Myocyte (in vitro differentiated cells): ENCODE results near the gene CRB3. TPM values are rescaled to one million over a fixed set of nuclear protein-coding genes. Genes with fewer than 3 reads are reported as not detected.
"Not testable (repeated sequence)": the region's sequence is repeated elsewhere in the genome, so short reads cannot be mapped to it uniquely, and the experiment has no call there.

Source experiments
- DNase-seq: peaks from one replicate; pipeline ENCODE4 v3.0.0-alpha.2; 2012; ENCODE audit warnings: low read depth
- polyA plus RNA-seq: library from polyadenylated mRNA; unstranded; fragments of >200 nt; gene quantifications from one replicate; pipeline ENCODE4 v1.2.1, GENCODE V29; 2012; ENCODE audit warnings: missing spikeins
- total RNA-seq: library from RNA; depleted of rRNA; stranded (reverse); fragments of >200 nt; gene quantifications from 2 replicates; pipeline ENCODE4 v1.2.3, GENCODE V29; 2014

CRB3 gene, protein sequence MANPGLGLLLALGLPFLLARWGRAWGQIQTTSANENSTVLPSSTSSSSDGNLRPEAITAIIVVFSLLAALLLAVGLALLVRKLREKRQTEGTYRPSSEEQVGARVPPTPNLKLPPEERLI
- not detected in 2 replicates for total RNA-seq
- polyA plus RNA-seq: 0.11 TPM

DNA sequence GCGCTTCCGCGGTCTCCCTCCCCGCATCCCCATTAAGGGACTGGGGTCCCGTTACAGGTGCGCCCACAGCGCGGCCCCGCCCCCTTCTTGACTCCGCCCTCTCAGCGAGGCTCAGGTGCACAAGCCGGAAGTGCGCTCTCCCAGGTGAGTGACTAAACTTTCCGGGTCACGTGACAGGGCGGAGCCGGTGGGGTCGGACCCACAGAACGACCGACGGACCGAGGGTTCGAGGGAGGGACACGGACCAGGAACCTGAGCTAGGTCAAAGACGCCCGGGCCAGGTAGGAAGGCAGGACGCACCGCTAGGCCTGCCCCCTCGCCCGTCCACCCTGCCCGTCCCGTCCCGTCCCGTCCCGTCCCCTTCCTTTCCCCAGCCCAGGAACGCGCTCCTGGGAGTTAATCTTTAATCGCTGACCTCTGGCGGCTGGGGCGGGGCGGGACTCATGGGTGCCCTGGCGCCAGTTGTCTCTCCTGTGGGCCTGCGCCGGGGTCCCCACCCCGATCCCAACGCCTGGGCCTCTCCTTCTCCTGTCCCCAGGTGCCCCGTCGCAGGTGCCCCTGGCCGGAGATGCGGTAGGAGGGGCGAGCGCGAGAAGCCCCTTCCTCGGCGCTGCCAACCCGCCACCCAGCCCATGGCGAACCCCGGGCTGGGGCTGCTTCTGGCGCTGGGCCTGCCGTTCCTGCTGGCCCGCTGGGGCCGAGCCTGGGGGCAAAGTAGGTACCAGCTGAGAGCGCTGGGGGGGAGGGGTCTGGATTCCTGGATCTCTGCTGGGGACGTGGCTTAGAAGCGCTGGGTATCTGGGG is at the start of gene CRB3:
Gene CRB3 (plus strand): TSS at position 202 of the 804 bp plus-strand sequence. CDS start 431 bp downstream, at position 633.
- DNase-seq: no peak

DNA sequence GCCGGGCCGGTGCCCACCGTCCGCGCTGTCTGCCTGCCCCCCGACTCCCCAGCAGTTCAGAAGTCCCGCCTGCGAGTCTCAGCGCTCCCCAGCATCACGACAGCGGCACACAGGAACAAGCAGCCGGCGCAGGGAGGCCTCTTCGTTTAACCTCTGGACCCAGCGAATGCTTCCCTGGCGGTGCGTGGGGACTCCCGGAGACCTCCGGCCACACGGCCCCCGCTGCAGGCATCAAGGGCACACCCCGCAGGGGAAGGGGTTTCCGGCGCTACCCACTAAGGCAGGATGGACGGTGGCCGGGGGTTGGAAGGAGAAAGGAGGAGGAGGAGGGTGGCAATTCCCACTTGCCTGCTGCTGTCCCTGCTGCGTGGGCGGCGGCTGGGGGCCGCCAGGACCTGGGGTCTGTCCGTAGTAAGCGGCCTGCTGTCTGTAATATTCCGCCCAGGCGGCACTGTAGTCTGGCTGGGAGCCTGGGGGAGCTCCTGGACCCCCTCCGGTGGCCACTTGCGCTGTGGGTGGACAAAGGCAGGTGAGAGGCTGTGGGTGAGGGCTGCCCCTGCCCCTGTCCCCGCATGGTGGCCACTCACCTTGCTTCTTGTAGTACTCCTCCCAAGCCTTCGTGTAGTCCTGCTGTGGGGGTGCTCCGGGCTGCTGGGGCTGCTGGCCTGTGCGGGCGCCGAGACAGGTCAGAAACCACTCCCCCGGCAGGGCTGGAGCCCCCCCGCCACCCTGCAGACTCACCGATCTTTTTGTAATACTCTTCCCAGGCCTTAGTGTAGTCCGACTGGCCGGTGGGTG is 49.1 kb upstream of the CRB3 start:
- no peak for DNase-seq

DNA sequence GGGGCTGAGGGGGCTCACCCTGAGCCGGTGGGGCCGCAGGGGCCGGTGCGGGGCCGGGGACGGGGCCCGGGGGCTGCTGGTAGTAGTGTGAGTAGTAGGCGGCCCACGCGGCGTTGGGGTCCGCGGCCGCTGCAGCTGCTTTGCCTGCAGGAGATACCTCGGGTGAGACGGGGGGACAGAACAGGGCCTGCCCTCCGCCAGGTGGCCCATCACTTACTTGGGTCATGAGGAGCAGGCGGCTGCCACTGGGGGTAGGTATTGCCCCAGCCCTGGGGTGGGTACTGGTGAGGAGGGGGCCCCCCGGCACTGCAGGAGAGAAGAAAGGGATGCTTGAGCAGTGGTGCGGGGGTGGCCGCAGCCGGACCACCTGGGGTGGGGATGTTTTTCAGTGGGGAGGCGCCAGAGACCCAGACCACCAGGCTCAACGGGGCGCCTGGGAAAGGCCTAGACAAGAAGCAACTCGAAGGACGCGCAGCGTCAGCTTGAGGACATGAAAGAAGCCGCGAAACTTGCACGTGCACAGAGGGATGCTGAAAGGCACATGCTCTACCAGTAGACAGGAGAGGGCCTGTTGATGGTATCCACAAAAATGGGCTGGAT is 48.4 kb upstream of the CRB3 start:
- no peak for DNase-seq

DNA sequence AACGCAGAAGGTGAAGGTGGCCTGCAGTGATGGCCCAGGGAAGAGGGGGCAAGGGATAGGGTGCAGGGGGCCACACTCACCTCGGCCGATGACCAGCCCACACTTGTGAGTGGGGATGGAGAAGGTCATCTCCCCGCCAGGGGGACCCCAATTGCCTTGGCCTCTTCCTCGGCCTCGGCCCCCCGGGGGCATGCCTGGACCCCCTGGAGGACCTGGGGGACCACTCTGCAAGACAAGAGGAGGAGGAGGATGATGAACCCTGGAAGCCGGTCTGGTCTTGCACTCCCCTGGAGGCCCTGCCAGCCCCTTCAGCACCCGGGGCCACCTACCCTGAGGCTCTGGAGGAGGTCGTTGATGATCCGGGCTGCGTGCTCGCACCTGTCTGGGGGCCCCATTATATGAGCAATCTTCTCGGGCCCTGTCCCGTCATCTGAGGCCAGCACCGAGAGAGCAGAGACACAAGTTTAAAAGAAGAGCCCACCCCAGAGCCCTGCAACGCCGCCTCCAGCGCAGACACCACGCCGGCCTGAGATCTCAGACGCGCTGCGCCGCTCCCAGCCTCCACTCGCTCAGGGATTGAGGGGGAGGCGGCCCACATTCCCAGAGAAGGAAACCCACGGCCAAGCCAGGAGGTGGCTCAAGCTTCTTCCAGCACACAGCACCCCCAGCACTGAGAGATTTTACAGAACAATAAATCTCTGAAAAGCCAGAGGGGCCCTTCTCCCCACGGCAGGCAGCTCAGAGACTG is 47.2 kb upstream of the CRB3 start:
- no peak for DNase-seq

DNA sequence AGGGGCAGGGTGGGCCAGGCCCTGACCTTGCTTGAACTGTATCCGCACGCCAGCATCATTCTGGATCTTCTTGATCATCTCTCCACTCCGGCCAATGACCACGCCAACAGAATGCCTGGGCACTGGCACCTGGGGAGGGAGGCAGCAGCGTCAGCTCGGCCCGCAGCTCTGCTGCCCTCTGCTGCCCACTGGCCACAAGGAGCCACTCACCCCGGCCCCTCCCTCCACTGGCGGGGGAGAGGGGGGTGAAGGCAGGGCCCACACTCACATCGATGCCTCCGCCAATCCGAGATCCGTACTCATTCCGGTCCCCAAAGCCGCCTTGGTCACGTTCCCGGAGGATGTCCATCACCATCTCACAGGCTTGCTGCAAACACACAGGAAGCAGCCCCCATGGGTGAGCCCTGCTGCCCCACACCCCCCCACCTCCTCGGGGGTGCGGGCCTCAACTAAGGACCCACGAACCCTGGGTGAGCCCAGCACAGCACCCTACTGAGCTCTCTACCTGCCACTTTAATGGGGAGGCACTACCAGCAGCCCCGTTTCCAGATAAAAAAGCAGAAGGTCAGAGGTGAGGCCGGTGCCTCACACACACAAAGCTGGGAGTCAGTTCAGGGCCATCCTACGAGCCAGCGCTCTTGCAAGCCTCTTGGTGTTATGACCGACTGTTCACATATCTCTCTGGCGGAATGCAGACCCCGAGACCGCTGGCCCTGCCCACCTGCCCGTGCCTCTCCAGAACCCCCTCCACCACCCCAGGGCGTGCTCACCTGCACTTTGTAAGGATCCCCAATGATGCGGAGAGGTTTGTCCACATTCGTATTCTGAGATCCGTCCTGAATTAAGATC is 46.1 kb upstream of the CRB3 start:
- peak; percentile 18 for DNase-seq

DNA sequence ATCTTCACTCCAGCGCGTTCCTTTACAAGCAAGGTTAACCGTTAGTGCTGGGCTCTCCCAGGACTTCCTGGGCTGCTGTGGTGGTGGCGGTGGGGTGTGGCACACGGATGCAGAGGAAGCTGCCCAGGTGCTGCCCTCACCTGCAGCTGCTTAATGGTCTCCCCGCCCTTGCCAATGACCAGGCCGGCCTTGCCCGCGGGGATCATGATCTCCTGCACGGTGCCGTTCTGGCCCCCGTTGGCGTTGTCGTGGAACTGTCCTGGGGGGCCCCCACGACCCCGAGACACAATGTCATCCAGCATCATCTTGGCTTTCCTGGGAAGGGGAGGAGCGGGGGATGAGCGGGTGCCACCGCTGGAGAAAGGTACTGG is 45.5 kb upstream of the CRB3 start:
- no peak for DNase-seq

DNA sequence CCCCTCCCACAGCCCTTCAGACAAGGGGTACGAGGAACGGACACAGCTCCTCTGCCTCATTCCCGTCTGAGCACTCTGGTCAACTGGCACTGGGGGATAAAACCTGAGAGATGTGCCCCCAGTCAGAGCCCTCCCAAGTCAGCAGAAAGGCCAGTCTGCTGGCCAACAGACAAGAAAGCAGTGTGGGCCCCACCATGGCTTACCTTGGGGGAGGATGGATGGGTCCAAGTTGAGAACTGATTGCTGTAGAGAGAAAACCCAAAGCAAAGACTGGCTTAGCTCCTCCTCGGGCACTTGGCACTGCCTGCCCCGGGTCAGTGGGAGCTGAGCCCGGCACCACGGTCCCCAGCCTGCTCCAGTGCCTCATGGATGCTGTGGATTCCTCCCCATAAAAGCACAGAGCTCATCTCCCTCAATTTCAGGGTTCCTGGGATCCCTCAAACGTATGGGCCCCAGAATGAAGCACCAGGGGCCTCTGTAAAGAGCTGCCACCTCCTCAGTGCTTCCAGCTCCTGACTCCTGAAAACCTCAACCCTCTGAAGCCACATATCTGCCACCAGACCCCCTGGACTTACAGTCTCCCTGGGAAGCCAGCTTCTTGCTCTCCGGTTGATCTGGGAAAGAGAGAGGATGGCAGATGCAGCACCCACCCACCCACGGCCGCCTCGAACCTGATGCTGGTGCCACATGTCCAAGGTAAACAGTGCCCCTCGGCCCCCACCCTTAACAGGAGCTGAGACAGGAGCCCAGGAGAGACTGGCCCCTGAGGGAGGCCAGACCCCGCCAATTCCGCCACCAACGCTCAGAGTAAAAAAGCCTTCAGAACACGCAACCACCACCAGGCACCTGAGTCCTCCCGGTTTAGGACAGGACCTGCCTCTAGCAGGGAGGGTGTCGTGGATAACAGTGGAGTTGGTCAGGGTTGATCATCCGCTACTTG is 42.7 kb upstream of the CRB3 start:
- no peak for DNase-seq

DNA sequence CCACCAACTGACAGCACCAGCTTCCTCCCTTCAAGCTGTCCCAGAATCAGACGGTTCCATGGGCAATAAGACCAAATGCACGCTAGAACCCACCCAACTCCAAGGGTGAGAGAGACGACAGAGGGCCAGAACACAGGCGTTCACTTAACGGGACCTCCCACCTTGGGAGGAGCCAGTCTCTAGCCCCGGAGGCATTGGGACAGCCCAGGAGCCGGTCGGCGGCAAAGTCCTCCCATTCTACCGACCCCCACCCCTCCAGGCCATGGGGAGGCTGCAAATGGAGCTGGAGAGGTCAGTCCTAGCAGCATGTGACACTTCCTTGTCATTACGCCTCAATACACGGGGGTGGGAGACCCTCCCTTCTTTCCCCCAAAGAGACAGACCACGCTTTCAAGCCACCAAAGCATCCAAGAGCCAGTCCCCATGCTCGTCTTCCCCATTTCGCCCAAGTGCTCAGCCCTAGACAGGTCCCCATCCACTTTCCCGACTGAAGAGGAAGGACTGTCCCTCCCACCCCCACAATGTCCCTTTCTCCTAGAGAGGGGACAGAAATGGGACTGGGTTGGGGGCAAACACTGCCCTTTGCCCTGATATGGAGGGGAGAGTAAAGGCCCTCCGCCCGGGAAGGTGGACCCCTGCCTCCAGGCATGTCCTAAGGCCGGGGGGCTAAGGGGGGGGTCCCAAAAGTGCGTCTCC is 40.4 kb upstream of the CRB3 start:
- DNase-seq: peak; percentile 47

DNA sequence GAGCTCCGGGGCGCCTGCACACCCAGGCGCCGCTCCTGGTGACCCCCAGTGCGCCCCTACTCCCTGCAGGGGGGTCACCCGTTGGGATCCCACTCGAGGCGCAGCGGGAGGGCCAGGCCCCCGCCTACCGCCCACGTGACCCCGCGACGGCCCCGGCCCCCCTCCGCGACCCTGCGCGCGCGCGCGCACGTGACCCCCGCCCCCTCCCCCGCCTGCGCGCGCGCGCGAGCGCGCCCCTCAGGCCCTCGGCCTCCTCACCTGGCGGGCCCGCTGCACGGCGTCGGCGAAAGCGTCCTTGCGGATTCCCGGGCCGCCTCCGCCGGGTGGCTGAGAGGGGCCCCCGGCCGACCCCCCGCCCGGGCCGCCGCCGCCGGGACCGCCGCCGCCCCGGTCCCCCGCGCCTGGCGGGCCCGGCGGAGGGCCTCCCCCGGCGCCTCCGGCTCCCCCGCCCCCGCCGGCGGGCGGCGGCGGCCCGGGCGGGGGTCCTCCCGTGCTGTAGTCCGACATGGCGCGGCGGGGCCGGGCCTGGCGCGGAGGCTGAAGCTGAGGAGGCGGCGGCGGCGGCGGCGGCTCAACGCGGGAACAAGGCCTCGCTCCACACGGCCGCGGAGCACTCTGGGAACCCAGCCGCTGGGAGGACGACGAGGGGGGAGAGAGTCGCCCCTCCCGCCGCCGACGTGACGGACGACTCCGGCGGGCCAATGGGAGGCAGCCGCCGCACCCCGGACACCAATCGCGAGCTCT is 39.7 kb upstream of the CRB3 start, which contains the start of gene KHSRP:
Gene KHSRP (minus strand): TSS at position 617 of the 744 bp plus-strand sequence. CDS start 110 bp downstream, at position 507.
- DNase-seq: no peak

DNA sequence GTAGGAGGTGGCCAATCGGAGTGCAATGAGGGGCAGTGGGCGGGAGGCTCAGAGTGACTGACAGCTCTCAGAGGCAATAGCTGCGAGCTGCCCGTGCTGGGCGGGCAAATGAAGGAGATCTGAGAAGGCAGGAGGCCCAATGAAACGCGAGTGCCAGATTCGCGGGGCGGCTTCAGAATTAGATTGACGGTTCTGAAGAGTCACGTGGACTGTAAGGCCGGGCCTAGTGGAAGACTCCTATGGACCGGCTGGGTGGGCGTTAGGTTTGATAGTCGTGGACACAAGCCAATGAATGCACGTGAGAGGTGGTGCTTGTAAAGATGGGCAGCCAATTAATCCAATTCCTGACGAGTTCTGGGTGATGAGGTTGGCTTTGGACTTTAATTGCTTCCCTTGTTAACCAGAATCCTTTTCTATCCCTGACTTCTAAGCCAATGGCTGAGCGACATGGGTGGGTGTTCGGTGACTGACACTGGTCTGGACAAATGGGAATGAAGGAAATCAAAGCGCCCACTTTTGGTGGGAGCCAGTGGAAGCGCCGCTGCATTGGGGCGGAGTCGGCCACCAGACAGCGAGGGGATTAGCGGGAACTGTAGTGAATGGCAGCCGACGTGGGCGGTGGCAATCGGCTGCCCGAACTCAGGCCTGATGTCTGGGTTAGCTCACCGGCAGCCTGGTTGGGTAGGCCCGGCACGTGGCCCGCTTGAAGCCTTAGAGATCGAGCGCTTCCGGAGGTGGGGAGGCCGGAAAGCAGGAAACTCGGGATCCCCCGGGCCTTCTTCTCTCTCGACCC is 38.9 kb upstream of the CRB3 start:
- DNase-seq: peak; percentile 100

DNA sequence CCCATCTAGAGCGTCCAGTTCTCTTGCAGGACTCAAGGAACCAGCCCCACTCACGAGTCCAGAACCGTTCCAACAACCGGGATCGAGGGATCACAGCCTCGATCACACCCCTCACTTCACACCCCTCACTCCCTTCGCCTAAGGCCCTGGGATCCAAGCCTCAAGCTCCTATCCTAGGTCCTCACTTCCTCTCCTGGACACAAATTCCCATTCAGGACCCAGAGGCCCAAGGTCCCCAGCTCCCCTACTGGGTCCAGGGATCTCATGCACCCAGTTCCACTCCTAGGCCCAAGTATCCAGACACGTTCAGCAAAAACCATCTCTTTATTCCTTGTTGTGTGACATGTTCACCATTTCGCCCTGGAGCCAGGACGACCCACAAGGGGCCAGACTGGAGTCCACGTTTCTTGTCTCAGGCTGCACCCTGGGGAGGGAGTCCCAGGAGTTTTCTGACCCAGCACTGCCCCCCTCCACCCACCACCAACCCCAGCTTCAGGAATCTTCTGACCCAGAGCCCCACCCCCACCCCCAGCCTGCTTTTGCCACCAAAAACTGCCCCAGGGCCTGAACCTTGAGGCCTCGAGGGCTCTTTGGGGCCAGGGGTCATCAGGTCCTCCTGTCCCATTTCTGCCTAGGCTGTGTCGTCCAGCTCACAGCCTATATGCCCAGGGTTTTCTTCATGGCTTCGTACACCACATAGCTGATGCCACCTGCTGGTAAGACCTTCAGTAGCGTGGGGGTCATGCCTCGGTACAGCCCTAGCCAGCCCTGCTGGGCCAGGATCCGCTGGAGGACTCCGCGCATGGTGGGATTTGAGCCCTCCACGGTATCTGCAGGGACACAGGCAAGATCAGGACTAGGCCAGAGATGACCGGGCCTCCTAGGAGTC is 38.1 kb upstream of the CRB3 start:
- DNase-seq: no peak

DNA sequence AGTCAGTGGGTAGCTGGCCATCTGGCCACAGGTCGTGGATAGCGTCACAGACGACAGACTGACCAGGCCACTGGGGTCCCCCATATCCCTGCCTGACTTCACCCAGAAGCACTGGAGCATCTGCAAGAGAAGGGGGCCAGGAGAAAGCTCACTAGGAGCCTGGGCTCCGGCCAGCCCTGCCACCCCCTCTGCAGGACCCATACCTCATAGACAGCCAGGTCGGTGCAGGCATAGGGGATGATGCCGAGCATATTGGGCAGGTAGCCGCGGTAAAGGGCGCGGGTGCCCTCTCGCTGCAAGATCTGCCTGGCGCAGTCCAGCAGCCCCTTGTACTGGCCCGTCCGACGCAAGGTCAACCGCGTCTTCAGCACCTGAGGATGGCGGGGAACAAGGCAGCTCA is 36.9 kb upstream of the CRB3 start:
- no peak for DNase-seq

DNA sequence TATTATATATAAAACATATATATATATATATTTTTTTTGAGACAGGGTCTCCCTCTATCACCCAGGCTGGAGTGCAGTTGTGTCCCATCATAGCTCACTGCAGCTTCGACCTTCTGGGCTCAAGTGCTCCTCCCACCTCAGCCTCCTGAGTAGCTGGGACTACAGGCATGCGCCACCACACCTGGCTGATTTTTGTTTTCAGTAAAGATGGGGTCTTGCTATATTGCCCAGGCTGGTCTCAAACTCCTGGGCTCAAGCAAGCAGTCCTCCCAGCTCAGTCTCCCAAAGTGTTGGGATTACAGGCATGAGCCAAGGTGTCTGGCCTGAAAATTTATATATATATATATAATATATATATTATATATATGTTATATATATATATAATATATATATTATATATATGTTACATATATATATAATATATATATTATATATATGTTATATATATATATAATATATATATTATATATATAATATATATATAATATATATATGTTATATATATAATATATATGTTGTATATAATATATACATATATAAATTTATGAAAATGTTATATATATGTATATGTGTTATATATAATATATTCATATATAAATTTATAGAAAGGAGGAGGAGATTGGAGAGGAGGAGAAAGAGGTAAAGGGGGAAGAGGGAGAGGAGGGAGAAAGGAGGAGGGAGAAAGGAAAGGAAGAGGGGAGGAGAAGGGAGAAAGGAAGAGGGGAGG is 35.2 kb upstream of the CRB3 start:
- DNase-seq: not testable (repeated sequence)

DNA sequence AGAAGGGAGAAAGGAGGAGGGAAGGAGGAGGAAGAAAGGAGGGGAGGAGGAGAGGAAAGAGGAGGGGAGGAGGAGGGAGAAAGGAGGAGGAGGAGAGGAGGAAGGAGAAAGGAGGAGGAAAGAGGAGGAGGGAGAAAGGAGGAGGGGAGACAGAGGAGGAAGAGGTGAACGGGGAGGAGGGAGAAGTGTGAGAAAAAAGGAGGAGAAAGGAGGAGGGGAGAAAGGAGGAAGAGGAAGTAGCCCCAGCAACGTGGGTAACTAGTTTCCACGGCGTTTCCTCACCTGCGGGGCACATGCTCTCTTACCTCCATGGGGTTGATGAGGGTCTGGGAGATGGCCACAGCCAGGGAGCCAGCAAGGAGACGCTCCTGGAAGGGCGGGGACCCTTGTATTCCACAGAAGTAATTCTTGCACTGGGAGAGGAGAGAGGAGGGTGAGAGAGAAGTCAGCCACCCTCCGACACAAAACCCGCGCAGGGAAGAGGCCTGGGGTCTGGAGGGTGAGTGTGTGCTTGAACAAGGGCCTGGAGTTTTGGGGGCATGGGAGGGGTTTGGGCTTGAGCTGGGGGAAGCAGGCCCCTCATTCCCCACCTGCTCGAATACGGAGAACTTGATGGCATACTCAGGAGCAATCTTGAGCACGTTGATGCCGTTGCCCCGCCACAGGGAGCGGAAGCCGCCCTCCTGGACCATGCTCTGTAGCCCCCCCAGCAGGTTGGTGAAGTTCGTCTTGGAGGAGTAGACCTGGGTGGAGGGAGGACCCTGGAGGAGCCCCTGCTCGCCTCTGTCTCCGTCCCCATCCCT is 34.5 kb upstream of the CRB3 start:
- no peak for DNase-seq
